RWPE2 (cell line): ENCODE measurements around the gene CPA4.
A peak's percentile ranks its signal among the peaks of the same experiment; 100 is the strongest.

Source experiments
- ATAC-seq: fragments of 200-7000 bp; cut with Tn5 transposase; 3 replicates; pipeline ENCODE4 v1.9.1; 2021; ENCODE audit warnings: low read depth
- DNase-seq: peaks from one replicate; pipeline ENCODE4 v3.0.0-alpha.2; 2020; ENCODE audit warnings: low spot score
- H3K27ac ChIP-seq: fragments of 450-650 bp; 2 replicates; pipeline ENCODE4 v1.5.1; 2017; ENCODE audit warnings: mild to moderate bottlenecking; ENCODE audit not compliant: poor library complexity, severe bottlenecking
- H3K27me3 ChIP-seq: fragments of 250-450 bp; sonication (Bioruptor Pico); 2 replicates; pipeline ENCODE4 v1.5.1; 2021; ENCODE audit warnings: mild to moderate bottlenecking, moderate library complexity; ENCODE audit not compliant: insufficient read depth, poor library complexity, severe bottlenecking
- H3K36me3 ChIP-seq: fragments of 250-450 bp; sonication (Bioruptor Pico); 2 replicates; pipeline ENCODE4 v1.5.1; 2020; ENCODE audit warnings: low read depth, mild to moderate bottlenecking, moderate library complexity
- H3K4me1 ChIP-seq: fragments of 250-450 bp; sonication (Bioruptor Pico); 2 replicates; pipeline ENCODE4 v1.5.1; 2021; ENCODE audit warnings: mild to moderate bottlenecking, moderate library complexity; ENCODE audit not compliant: insufficient read depth, poor library complexity, severe bottlenecking
- H3K4me3 ChIP-seq: fragments of 250-450 bp; sonication (Bioruptor Pico); 2 replicates; pipeline ENCODE4 v1.5.1; 2021; ENCODE audit warnings: mild to moderate bottlenecking, moderate library complexity; ENCODE audit not compliant: severe bottlenecking
- H3K9me3 ChIP-seq: fragments of 250-450 bp; sonication (Bioruptor Pico); 2 replicates; pipeline ENCODE4 v1.5.1; 2021; ENCODE audit warnings: mild to moderate bottlenecking, moderate library complexity; ENCODE audit not compliant: severe bottlenecking
- TF ChIP-seq, protein P1 (sequence below): fragments of 450-650 bp; IDR thresholded peaks from one replicate; pipeline ENCODE4 v1.5.1; 2017; ENCODE audit warnings: mild to moderate bottlenecking, moderate library complexity; ENCODE audit not compliant: poor library complexity, severe bottlenecking

Gene CPA4

DNA sequence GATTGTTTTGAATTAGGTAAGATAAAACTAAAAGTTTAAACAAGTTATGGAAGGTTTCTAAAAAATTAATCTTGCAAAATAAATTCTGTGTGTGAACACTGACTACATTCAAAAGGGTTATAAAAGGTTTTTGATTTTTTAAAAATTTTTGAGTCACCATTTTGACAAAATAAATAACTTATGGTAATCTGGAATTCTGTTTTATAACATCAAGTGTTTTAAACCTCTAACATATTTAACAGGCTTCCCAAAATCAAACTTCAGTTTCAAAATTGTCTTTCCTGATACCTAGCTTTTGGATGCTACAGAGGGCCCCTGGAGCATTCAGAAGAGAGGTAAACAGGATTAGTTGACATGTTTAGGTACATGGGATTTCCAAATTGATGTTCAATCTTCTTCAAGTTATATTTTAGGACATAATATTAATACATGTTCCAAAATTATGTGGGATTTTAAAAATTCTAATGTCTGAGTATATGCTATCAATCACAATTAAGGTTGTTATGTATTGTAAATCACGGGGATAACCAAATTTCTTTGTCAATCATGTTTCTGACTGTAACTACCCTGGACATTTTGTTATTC, 34.4 kb upstream of the CPA4 start:
- DNase-seq = no peak
- ATAC-seq = no peak
- no peaks in the 10 kb centered on the region for H3K4me1 ChIP-seq
- H3K4me3 ChIP-seq = no peak overlapping the region
- no peaks in the 10 kb centered on the region for H3K36me3 ChIP-seq
- TF ChIP-seq, protein P1, sequence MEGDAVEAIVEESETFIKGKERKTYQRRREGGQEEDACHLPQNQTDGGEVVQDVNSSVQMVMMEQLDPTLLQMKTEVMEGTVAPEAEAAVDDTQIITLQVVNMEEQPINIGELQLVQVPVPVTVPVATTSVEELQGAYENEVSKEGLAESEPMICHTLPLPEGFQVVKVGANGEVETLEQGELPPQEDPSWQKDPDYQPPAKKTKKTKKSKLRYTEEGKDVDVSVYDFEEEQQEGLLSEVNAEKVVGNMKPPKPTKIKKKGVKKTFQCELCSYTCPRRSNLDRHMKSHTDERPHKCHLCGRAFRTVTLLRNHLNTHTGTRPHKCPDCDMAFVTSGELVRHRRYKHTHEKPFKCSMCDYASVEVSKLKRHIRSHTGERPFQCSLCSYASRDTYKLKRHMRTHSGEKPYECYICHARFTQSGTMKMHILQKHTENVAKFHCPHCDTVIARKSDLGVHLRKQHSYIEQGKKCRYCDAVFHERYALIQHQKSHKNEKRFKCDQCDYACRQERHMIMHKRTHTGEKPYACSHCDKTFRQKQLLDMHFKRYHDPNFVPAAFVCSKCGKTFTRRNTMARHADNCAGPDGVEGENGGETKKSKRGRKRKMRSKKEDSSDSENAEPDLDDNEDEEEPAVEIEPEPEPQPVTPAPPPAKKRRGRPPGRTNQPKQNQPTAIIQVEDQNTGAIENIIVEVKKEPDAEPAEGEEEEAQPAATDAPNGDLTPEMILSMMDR = no peak
- H3K27me3 ChIP-seq = no peaks in the 10 kb centered on the region
- H3K9me3 ChIP-seq = peaks cover 12% of the 10 kb centered on the region
- no peak overlapping the region for H3K27ac ChIP-seq

DNA sequence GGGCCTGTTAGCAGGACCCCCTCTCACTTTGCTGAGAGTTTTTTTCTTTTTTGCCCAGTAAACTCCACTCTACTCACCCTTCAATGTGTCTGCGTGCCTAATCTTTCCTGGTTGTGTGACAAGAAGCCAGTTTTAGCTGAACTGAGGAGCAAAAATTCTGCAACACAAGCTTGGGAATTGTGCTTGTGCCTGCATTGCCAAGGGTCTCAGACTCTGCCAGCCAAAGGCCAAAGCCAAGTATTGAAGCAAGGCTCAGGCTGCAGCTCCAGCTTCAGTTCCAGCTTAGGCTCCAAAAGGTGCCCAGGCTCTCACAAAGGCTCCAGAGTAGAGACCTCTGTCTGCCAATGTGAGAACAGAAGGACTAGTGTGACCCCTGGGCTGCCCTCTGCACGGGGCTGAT, 30.5 kb upstream of the CPA4 start:
- H3K27me3 ChIP-seq = no peaks in the 10 kb centered on the region
- H3K4me1 ChIP-seq = no peaks in the 10 kb centered on the region
- H3K27ac ChIP-seq = no peak overlapping the region
- H3K9me3 ChIP-seq = peaks cover 12% of the 10 kb centered on the region
- no peak for ATAC-seq
- H3K36me3 ChIP-seq = no peaks in the 10 kb centered on the region
- DNase-seq = no peak
- TF ChIP-seq, protein P1 = no peak
- no peak overlapping the region for H3K4me3 ChIP-seq

DNA sequence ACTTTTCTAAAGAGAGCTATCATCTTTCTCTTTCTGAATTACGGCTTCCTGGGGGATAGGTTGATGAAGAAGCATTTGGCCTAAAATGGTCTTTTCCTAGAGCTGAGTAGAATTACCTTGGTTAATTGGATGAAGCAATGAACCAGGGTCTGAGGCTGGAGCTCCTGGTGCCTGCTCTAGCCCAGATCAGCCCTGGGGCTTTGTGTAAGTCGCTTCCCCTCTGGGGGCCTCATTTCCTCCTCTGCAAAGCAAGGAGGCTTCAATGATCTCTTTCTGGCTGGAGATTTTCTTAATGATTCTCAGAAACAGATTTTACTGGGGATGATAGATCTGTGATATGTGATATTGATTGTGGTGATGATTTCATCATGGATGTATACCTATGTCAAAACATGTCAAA, 29.8 kb upstream of the CPA4 start:
- Histone ChIP-seq H3K27ac (no peak overlapping the region), H3K9me3 (peaks cover 7% of the 10 kb centered on the region), H3K4me3 (no peak overlapping the region), H3K4me1 (no peaks in the 10 kb centered on the region), H3K36me3 (no peaks in the 10 kb centered on the region), H3K27me3 (no peaks in the 10 kb centered on the region)
- DNase-seq (no peak), ATAC-seq (no peak)
- TF ChIP-seq, protein P1 = no peak

DNA sequence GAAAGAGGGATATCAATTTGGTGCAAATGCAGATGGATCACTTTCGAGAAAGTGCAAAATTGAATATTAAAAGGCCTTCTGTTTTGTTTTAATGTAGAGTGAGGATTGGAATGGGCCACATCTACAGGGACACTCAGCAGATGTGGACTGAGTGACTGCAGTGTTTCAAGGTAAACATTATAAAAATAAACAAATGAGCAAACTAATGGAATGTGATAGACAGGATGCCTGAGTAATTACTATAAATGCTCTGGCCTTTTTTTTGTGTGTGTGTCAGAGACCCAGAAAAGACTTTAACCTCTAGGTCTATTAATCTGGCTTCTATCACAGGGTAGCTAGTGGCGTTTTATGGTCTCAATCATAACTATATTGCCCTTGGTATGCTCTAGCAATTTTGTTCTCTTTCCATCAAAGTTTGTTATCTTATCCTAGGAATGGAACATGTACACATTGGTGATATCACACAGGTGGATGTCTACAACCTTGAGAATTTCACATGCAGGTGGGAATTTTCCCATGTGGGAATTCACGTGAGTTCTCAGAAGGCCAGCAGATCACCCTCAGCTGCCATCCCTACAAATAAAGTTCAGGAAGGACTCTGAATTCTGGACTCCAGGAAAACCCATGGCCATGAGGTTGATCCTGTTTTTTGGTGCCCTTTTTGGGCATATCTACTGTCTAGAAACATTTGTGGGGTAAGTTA, 26.6 kb upstream of the CPA4 start, which contains the start of gene CPA2:
Gene CPA2, plus strand, starts transcription at position 606 of the 703 bp plus-strand sequence. Its CDS starts 19 bp downstream, at position 625.
- DNase-seq (no peak), ATAC-seq (peak; percentile 40; the same call in 1 of the 3 replicates)
- TF ChIP-seq, protein P1 = no peak
- no peak within 1 kb of the TSS for H3K27ac ChIP-seq
- H3K4me3 ChIP-seq = no peak within 1 kb of the TSS
- H3K9me3 ChIP-seq = no peaks in the 10 kb centered on the region
- no peaks in the 10 kb centered on the region for H3K27me3 ChIP-seq
- no peaks in the 10 kb centered on the region for H3K36me3 ChIP-seq
- H3K4me1 ChIP-seq = no peaks in the 10 kb centered on the region

DNA sequence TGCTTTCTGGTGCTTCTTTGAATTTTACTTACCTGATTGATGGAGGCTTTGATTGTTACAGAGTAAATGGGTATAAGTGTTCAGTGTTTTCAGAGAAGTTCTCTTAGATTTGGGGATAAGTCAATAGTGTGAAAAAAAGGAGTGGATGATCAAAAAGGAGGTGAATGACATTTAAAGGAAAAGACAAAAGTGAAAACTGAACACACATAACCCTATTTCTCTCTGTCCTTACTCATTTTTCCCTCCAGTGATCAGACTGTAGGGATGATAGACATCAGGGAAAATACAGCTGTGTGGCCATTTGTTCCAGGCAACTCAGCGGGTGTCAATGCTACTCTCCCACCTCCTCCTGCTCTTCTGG, 26.0 kb upstream of the CPA4 start:
- no peaks in the 10 kb centered on the region for H3K27me3 ChIP-seq

More for the DNA sequence above, 26.0 kb upstream of the CPA4 start:
- no peak for ATAC-seq
- H3K27ac ChIP-seq = no peak overlapping the region
- TF ChIP-seq, protein P1 = no peak
- no peaks in the 10 kb centered on the region for H3K36me3 ChIP-seq
- DNase-seq = no peak
- H3K4me1 ChIP-seq = peaks cover 4% of the 10 kb centered on the region
- H3K9me3 ChIP-seq = no peaks in the 10 kb centered on the region
- no peak overlapping the region for H3K4me3 ChIP-seq
